PC-9 (cell line): ENCODE results near the gene STEAP1.

Source experiments
- CTCF ChIP-seq: fragments of 200-600 bp; sonication (generic); conservative IDR thresholded peaks from 2 replicates; pipeline ENCODE4 v1.6.1; 2017; ENCODE audit warnings: mixed run types, antibody characterized with exemption, mild to moderate bottlenecking, moderate library complexity
- EZH2 ChIP-seq: fragments of 200-600 bp; sonication (generic); IDR thresholded peaks from 2 replicates; pipeline ENCODE4 v1.8.0; 2017; ENCODE audit warnings: antibody characterized with exemption, low read depth

- TF ChIP-seq CTCF = no peak
- no peak for TF ChIP-seq EZH2
Observed at GRCh38 chr7:90172121-90172520, 17.9 kb downstream of the STEAP1 start.
